Caco-2 (cell line): ENCODE data around the gene VARS2. TPM values are rescaled to one million over a fixed set of nuclear protein-coding genes. Genes with fewer than 3 reads are reported as not detected.

Experiments
- BruUV-seq: library from RNA; stranded (reverse); fragments of 400-500 nt; replicated peaks from 2 replicates; lab custom pipeline; 2021; lab: Mats Ljungman, UMichigan
- CTCF ChIA-PET: fragments of 300-600 bp; sonication (Branson Sonifier 250); formaldehyde crosslinking; loops from one replicate; lab custom pipeline; 2022; ENCODE audit warnings: antibody characterized with exemption; lab: Charles Lee
- POLR2A ChIA-PET: fragments of 300-600 bp; sonication (Branson Sonifier 250); formaldehyde crosslinking; loops from one replicate; lab custom pipeline; 2022; ENCODE audit warnings: antibody characterized with exemption; lab: Charles Lee
- DNase-seq, 2 experiments: peaks; one replicate each; pipeline versions ENCODE4 v3.0.0 to v3.0.0-alpha.2; 2020 to 2022
- H3K27me3 ChIP-seq: replicated peaks from 2 replicates; pipeline ENCODE4 v1.6.0; 2011; ENCODE audit warnings: low read length; ENCODE audit not compliant: control insufficient read depth, insufficient read depth
- H3K36me3 ChIP-seq: 2 replicates; pipeline ENCODE4 v1.5.1; 2011; ENCODE audit warnings: low read length; ENCODE audit not compliant: control insufficient read depth, insufficient read depth
- H3K4me1 ChIP-seq: fragments of 250-450 bp; sonication (Bioruptor Pico); 2 replicates; pipeline ENCODE4 v1.5.1; 2020; ENCODE audit warnings: mild to moderate bottlenecking
- H3K4me3 ChIP-seq: 2 replicates; pipeline ENCODE4 v1.5.1; 2011; ENCODE audit warnings: low read depth, mild to moderate bottlenecking, control low read depth, low read length
- H3K9me3 ChIP-seq: fragments of 250-450 bp; sonication (Bioruptor Pico); 2 replicates; pipeline ENCODE4 v1.5.1; 2020; ENCODE audit warnings: mild to moderate bottlenecking, moderate library complexity
- H3K27ac Mint-ChIP-seq: one replicate; pipeline ENCODE4 v1.8.0; 2022; ENCODE audit warnings: mixed read lengths; ENCODE audit not compliant: unreplicated experiment
- H3K27me3 Mint-ChIP-seq: one replicate; pipeline ENCODE4 v1.8.0; 2022; ENCODE audit warnings: mixed read lengths; ENCODE audit not compliant: insufficient read depth, unreplicated experiment
- H3K36me3 Mint-ChIP-seq: one replicate; pipeline ENCODE4 v1.8.0; 2022; ENCODE audit warnings: mild to moderate bottlenecking, mixed read lengths; ENCODE audit not compliant: insufficient read depth, unreplicated experiment
- H3K4me1 Mint-ChIP-seq: one replicate; pipeline ENCODE4 v1.8.0; 2022; ENCODE audit warnings: low read depth, mixed read lengths; ENCODE audit not compliant: unreplicated experiment
- H3K4me3 Mint-ChIP-seq: one replicate; pipeline ENCODE4 v1.8.0; 2022; ENCODE audit warnings: mild to moderate bottlenecking, moderate library complexity, mixed read lengths; ENCODE audit not compliant: unreplicated experiment
- H3K9me3 Mint-ChIP-seq: one replicate; pipeline ENCODE4 v1.8.0; 2022; ENCODE audit warnings: mixed read lengths; ENCODE audit not compliant: unreplicated experiment
- intact Hi-C: fragments of 100-400 bp; cut with micrococcal nuclease; formaldehyde crosslinking; loops from one replicate; pipeline ENCODE4 v1.10.0; 2022; ENCODE audit not compliant: unreplicated experiment
- total RNA-seq: library from RNA; stranded (reverse); gene quantifications from 2 replicates; pipeline ENCODE4 v1.2.3, GENCODE V29; 2022
- TF ChIP-seq, protein P1 (sequence below), 2 experiments: fragments of 200-600 bp in 1 of 2; IDR thresholded peaks; 1 replicate in 1 of 2; 2 replicates in 1 of 2; pipeline versions ENCODE4 v1.5.1 to v1.8.0; 2011 to 2022; ENCODE audit warnings: antibody characterized with exemption in 1 of 2, control low read depth in 1 of 2, inconsistent platforms in 1 of 2, low read depth in 1 of 2, low read length in 1 of 2, mild to moderate bottlenecking in 1 of 2, moderate library complexity in 1 of 2; ENCODE audit not compliant: insufficient read depth in 1 of 2, severe bottlenecking in 1 of 2, unreplicated experiment in 1 of 2

VARS2 gene
- total RNA-seq, 1 experiment from 2014 or later: 37.5 TPM

DNA sequence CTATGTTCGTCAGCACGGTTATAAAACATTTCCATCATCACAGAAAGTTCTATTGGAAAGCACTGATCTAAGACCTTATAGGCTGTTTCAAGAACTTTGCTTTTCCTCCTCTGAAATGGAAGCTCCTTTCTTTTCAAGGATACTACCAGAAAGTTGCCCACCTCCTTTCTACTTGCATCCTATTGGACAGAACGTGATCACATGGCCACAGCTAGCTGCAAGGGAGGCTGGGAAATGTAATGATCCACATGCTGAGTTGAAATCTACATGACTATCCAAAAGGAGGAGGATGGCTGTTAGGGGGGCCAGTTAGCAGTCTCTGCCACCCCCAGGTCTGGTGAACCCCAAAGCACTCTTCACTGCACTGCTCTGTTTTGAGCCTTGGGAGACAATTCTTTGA lies 14.6 kb downstream of the VARS2 start:
- Histone ChIP-seq H3K4me1 (peaks cover 21% of the 10 kb centered on the region), H3K4me3 (no peak overlapping the region), H3K36me3 (no peaks in the 10 kb centered on the region), H3K9me3 (peaks cover 5% of the 10 kb centered on the region; the same call in 1 of the 2 replicates), H3K27me3 (no peaks in the 10 kb centered on the region)
- Mint-ChIP-seq H3K27me3 (no peaks in the 10 kb centered on the region), H3K9me3 (peaks cover 19% of the 10 kb centered on the region), H3K36me3 (peaks cover 13% of the 10 kb centered on the region), H3K4me1 (peaks cover 28% of the 10 kb centered on the region), H3K4me3 (no peak overlapping the region), H3K27ac (no peak overlapping the region)
- DNase-seq: no peak
- intact Hi-C loops: no loop called here
- POLR2A ChIA-PET: no interaction called here
- BruUV-seq: no TSS peak
- CTCF ChIA-PET: no interaction called here
- TF ChIP-seq, protein P1, sequence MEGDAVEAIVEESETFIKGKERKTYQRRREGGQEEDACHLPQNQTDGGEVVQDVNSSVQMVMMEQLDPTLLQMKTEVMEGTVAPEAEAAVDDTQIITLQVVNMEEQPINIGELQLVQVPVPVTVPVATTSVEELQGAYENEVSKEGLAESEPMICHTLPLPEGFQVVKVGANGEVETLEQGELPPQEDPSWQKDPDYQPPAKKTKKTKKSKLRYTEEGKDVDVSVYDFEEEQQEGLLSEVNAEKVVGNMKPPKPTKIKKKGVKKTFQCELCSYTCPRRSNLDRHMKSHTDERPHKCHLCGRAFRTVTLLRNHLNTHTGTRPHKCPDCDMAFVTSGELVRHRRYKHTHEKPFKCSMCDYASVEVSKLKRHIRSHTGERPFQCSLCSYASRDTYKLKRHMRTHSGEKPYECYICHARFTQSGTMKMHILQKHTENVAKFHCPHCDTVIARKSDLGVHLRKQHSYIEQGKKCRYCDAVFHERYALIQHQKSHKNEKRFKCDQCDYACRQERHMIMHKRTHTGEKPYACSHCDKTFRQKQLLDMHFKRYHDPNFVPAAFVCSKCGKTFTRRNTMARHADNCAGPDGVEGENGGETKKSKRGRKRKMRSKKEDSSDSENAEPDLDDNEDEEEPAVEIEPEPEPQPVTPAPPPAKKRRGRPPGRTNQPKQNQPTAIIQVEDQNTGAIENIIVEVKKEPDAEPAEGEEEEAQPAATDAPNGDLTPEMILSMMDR (IDR thresholded peaks at IDR 0.05; ENCODE audit: insufficient read depth in 1 of 2, low read depth in 1 of 2, low read length in 1 of 2, severe bottlenecking in 1 of 2, unreplicated experiment in 1 of 2): no peak

DNA sequence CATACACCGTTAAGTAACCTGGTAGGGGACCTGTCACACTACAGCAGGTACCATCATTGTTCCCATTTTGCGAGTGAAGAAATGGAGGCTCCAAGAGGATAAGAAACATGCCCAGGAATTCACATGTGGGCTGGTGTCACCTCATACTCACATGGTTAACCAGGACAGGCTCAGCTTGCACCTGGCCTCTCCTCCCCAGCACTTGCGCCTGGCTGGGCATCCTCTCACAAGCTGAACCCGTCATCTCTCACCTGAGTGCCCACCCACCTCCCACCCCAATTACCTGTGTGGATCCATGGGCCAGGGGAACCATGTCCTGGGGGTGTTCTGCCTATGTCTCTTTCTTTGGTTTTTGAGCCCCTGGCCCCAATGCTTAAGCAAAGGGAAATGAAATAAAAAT lies 16.5 kb downstream of the VARS2 start:
- POLR2A ChIA-PET: no interaction called here
- H3K27ac Mint-ChIP-seq: no peak overlapping the region

DNA sequence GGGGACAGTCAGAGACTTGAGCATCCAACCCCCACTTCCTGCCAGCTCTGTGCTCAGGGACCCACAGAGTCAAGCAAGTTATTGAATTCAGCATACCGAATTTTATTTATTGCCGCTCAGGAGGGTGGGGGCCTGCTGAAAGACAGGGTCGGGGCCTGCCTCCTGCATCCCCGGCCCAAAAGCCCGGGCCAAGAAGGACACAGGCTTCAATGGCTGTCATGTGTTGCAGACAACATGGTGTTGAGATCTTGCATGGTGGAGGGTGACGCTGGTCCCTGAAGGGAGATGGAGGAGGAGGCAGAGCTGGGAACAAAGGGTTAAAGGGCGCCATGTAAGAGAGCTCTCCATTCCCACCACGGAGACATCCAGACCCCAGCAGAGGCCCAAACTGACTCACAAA lies 17.2 kb downstream of the VARS2 start:
- intact Hi-C loops: loop anchor here (5.0 kb wide), 1 partner anchor 111 kb away; no protein-coding TSS in a partner anchor
- BruUV-seq: no TSS peak
- TF ChIP-seq, protein P1 (IDR thresholded peaks at IDR 0.05; ENCODE audit: insufficient read depth in 1 of 2, low read depth in 1 of 2, low read length in 1 of 2, severe bottlenecking in 1 of 2, unreplicated experiment in 1 of 2): no peak
- POLR2A ChIA-PET: no interaction called here
- CTCF ChIA-PET: interaction anchor here (1.0 to 1.5 kb wide), 3 partner anchors 11 to 140 kb away, joined by 3 to 8 read pairs (median 5); partner anchors contain the start of gene VARS2
- H3K4me1 Mint-ChIP-seq: peaks cover 31% of the 10 kb centered on the region
- no peaks in the 10 kb centered on the region for H3K27me3 Mint-ChIP-seq
- no peaks in the 10 kb centered on the region for H3K27me3 ChIP-seq
- no peak for DNase-seq
- H3K27ac Mint-ChIP-seq: peak overlapping the region; percentile 91
- H3K9me3 Mint-ChIP-seq: peaks cover 19% of the 10 kb centered on the region
- H3K36me3 Mint-ChIP-seq: peaks cover 8% of the 10 kb centered on the region
- H3K4me3 ChIP-seq: no peak overlapping the region
- peaks cover 5% of the 10 kb centered on the region; the same call in 1 of the 2 replicates for H3K9me3 ChIP-seq
- H3K4me3 Mint-ChIP-seq: peak overlapping the region; percentile 60
- H3K36me3 ChIP-seq: no peaks in the 10 kb centered on the region
- H3K4me1 ChIP-seq: peaks cover 21% of the 10 kb centered on the region

More for the DNA sequence above, 16.5 kb downstream of the VARS2 start:
- no peaks in the 10 kb centered on the region for H3K27me3 Mint-ChIP-seq
- Histone ChIP-seq H3K27me3 (no peaks in the 10 kb centered on the region), H3K4me1 (peaks cover 21% of the 10 kb centered on the region), H3K9me3 (peaks cover 5% of the 10 kb centered on the region; the same call in 1 of the 2 replicates), H3K4me3 (no peak overlapping the region), H3K36me3 (no peaks in the 10 kb centered on the region)
- CTCF ChIA-PET: interaction anchor here (1.5 kb wide), 1 partner anchor 140 kb away, joined by 5 read pairs; no protein-coding TSS in a partner anchor
- BruUV-seq: no TSS peak
- peaks cover 28% of the 10 kb centered on the region for H3K4me1 Mint-ChIP-seq
- no peak for DNase-seq
- intact Hi-C loops: loop anchor here (5.0 kb wide), 1 partner anchor 112 kb away; no protein-coding TSS in a partner anchor
- H3K4me3 Mint-ChIP-seq: no peak overlapping the region
- H3K9me3 Mint-ChIP-seq: peaks cover 19% of the 10 kb centered on the region
- TF ChIP-seq, protein P1 (IDR thresholded peaks at IDR 0.05; ENCODE audit: insufficient read depth in 1 of 2, low read depth in 1 of 2, low read length in 1 of 2, severe bottlenecking in 1 of 2, unreplicated experiment in 1 of 2): no peak
- H3K36me3 Mint-ChIP-seq: peaks cover 13% of the 10 kb centered on the region
